Stimulated activated effector memory CD8-positive, alpha-beta T cell treated with anti-CD3 and anti-CD28 coated beads, Interleukin-12 subunit alpha, Interleukin-12 subunit beta, amount 100 ng/mL, for 72 hours (primary cell): ENCODE results near the gene DNAJC4.
"Not testable (repeated sequence)": the region's sequence is repeated elsewhere in the genome, so short reads cannot be mapped to it uniquely, and the experiment has no call there.

ENCODE experiments used
- ATAC-seq: fragments of 150-1000 bp; cut with Tn5 transposase; 2 replicates; pipeline ENCODE4 v1.10.0; 2021
- DNase-seq, 2 donors: peaks; one replicate each; pipeline ENCODE4 v3.0.0; 2021 to 2022; ENCODE audit warnings: low spot score in 2 of 2
- H3K27ac Mint-ChIP-seq: one replicate; pipeline ENCODE4 v1.8.0; 2022; ENCODE audit warnings: mild to moderate bottlenecking, mixed read lengths
- H3K36me3 Mint-ChIP-seq: one replicate; pipeline ENCODE4 v1.8.0; 2022; ENCODE audit warnings: mild to moderate bottlenecking, mixed read lengths
- H3K4me1 Mint-ChIP-seq: one replicate; pipeline ENCODE4 v1.8.0; 2022; ENCODE audit warnings: mixed read lengths
- H3K4me3 Mint-ChIP-seq: one replicate; pipeline ENCODE4 v1.8.0; 2022; ENCODE audit warnings: mild to moderate bottlenecking, mixed read lengths
- H3K9me3 Mint-ChIP-seq: one replicate; pipeline ENCODE4 v1.8.0; 2022; ENCODE audit warnings: mixed read lengths

DNAJC4 gene

GRCh38 chr11:64244966-64245365 lies 14.6 kb downstream of the DNAJC4 start:
- H3K4me1 Mint-ChIP-seq, result peaks cover 46% of the 10 kb centered on the region
- ATAC-seq (no peak), DNase-seq (no peak)
- H3K9me3 Mint-ChIP-seq, result no peaks in the 10 kb centered on the region
- peak overlapping the region; percentile 95 for H3K27ac Mint-ChIP-seq
- H3K4me3 Mint-ChIP-seq, result peak overlapping the region; percentile 95
- peaks cover 73% of the 10 kb centered on the region for H3K36me3 Mint-ChIP-seq

GRCh38 chr11:64245401-64245796 lies 15.1 kb downstream of the DNAJC4 start:
- H3K9me3 Mint-ChIP-seq, result no peaks in the 10 kb centered on the region
- no peak for ATAC-seq
- peaks cover 42% of the 10 kb centered on the region for H3K4me1 Mint-ChIP-seq
- H3K36me3 Mint-ChIP-seq, result peaks cover 70% of the 10 kb centered on the region
- DNase-seq, result no peak
- H3K27ac Mint-ChIP-seq, result peak overlapping the region; percentile 95
- peak overlapping the region; percentile 95 for H3K4me3 Mint-ChIP-seq

- Mint-ChIP-seq H3K27ac (peak overlapping the region; percentile 95), H3K4me3 (peak overlapping the region; percentile 95), H3K4me1 (peaks cover 45% of the 10 kb centered on the region), H3K9me3 (no peaks in the 10 kb centered on the region), H3K36me3 (peaks cover 63% of the 10 kb centered on the region)
- ATAC-seq, result peak; percentile 25
- peak; percentile 42 to 81 for DNase-seq
Observed at GRCh38 chr11:64245797-64246620, 15.7 kb downstream of the DNAJC4 start.

- peak; percentile 24 for ATAC-seq
- H3K9me3 Mint-ChIP-seq, DNase-seq: not testable (repeated sequence)
- Mint-ChIP-seq H3K4me3 (peak overlapping the region; percentile 95), H3K4me1 (peaks cover 41% of the 10 kb centered on the region), H3K27ac (peak overlapping the region; percentile 95), H3K36me3 (peaks cover 58% of the 10 kb centered on the region)
Observed at GRCh38 chr11:64246621-64246870, 16.2 kb downstream of the DNAJC4 start.

GRCh38 chr11:64246871-64247728 lies 16.8 kb downstream of the DNAJC4 start, which contains the start of gene PPP1R14B:
TSS of gene PPP1R14B (minus strand) at chr11:64246943. CDS start at chr11:64246673, 270 bp downstream.
- Mint-ChIP-seq H3K36me3 (peaks cover 53% of the 10 kb centered on the region), H3K4me3 (peak within 1 kb of the TSS; percentile 95), H3K4me1 (peaks cover 43% of the 10 kb centered on the region), H3K9me3 (no peaks in the 10 kb centered on the region), H3K27ac (peak within 1 kb of the TSS; percentile 95)
- ATAC-seq (peak; percentile 70), DNase-seq (peak; percentile 66 to 88)

- DNase-seq (no peak), ATAC-seq (no peak)
- peak overlapping the region; percentile 95 for H3K4me3 Mint-ChIP-seq
- H3K36me3 Mint-ChIP-seq, result peaks cover 44% of the 10 kb centered on the region
- peak overlapping the region; percentile 29 for H3K27ac Mint-ChIP-seq
- H3K4me1 Mint-ChIP-seq, result peaks cover 39% of the 10 kb centered on the region
- no peaks in the 10 kb centered on the region for H3K9me3 Mint-ChIP-seq
Observed at GRCh38 chr11:64247729-64248531, 17.6 kb downstream of the DNAJC4 start.

- Mint-ChIP-seq H3K9me3 (no peaks in the 10 kb centered on the region), H3K36me3 (peaks cover 38% of the 10 kb centered on the region), H3K4me3 (peak overlapping the region; percentile 95), H3K4me1 (peaks cover 34% of the 10 kb centered on the region), H3K27ac (no peak overlapping the region)
- DNase-seq (no peak), ATAC-seq (no peak)
Observed at GRCh38 chr11:64248578-64248977, 18.2 kb downstream of the DNAJC4 start.

- Mint-ChIP-seq H3K9me3 (no peaks in the 10 kb centered on the region), H3K36me3 (peaks cover 33% of the 10 kb centered on the region), H3K4me3 (peak overlapping the region; percentile 94), H3K4me1 (peaks cover 34% of the 10 kb centered on the region), H3K27ac (no peak overlapping the region)
- DNase-seq, result no peak
- no peak for ATAC-seq
Observed at GRCh38 chr11:64249038-64249437, 18.7 kb downstream of the DNAJC4 start.

GRCh38 chr11:64249563-64250414 lies 19.4 kb downstream of the DNAJC4 start:
- Mint-ChIP-seq H3K9me3 (no peaks in the 10 kb centered on the region), H3K4me1 (peaks cover 33% of the 10 kb centered on the region), H3K4me3 (peak overlapping the region; percentile 94), H3K36me3 (peaks cover 26% of the 10 kb centered on the region), H3K27ac (no peak overlapping the region)
- ATAC-seq (no peak), DNase-seq (no peak)

- Mint-ChIP-seq H3K36me3 (peaks cover 20% of the 10 kb centered on the region), H3K9me3 (no peaks in the 10 kb centered on the region), H3K27ac (no peak overlapping the region), H3K4me1 (peaks cover 33% of the 10 kb centered on the region), H3K4me3 (peak overlapping the region; percentile 94)
- ATAC-seq, result peak; percentile 0
- DNase-seq, result no peak
Observed at GRCh38 chr11:64250415-64251015, 20.2 kb downstream of the DNAJC4 start.

GRCh38 chr11:64251016-64251752 lies 20.8 kb downstream of the DNAJC4 start, which contains the start of gene PLCB3:
TSS of gene PLCB3 (plus strand) at chr11:64251530. CDS start at chr11:64251650, 120 bp downstream.
- Mint-ChIP-seq H3K9me3 (no peaks in the 10 kb centered on the region), H3K36me3 (peaks cover 16% of the 10 kb centered on the region), H3K27ac (peak within 1 kb of the TSS; percentile 86), H3K4me1 (peaks cover 33% of the 10 kb centered on the region), H3K4me3 (peak within 1 kb of the TSS; percentile 94)
- DNase-seq (peak; percentile 75 to 79), ATAC-seq (peak; percentile 75)

- peak overlapping the region; percentile 94 for H3K4me3 Mint-ChIP-seq
- H3K27ac Mint-ChIP-seq, result peak overlapping the region; percentile 86
- H3K4me1 Mint-ChIP-seq, result peaks cover 33% of the 10 kb centered on the region
- H3K36me3 Mint-ChIP-seq, result peaks cover 19% of the 10 kb centered on the region
- DNase-seq (no peak), ATAC-seq (no peak)
- H3K9me3 Mint-ChIP-seq, result no peaks in the 10 kb centered on the region
Observed at GRCh38 chr11:64251753-64252002, 21.3 kb downstream of the DNAJC4 start.

GRCh38 chr11:64252003-64252872 lies 21.9 kb downstream of the DNAJC4 start:
- H3K36me3 Mint-ChIP-seq, result peaks cover 20% of the 10 kb centered on the region
- DNase-seq (peak in 1 of 2 donors; percentile 64), ATAC-seq (no peak)
- peak overlapping the region; percentile 86 for H3K27ac Mint-ChIP-seq
- H3K4me1 Mint-ChIP-seq, result peaks cover 28% of the 10 kb centered on the region
- H3K9me3 Mint-ChIP-seq, result no peaks in the 10 kb centered on the region
- H3K4me3 Mint-ChIP-seq, result peak overlapping the region; percentile 94
